ENCODE data around the gene NUB1.

Gene NUB1

DNA sequence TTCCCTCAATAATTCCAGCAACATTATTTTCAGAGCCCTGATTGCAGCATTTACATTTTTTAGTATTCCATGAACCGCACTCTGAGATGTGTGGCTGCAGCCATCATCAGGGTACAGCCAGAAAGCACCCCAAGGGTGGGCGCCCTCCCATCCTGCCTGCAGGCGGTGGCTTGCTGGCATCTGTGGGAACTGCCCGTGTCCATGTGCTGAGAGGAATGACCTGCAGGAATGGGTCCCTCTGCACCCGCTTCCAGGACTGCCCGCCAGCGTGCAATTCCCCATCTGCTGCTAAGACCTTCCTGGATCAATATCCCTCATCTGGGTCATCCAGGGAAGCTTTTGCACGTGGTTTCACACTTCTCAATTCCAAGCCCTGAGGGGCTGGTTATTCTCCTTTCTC lies 32.8 kb upstream of the NUB1 start:
- Mint-ChIP-seq H3K27me3 (peaks cover 50% of the 10 kb centered on the region), H3K4me1 (peaks cover 12% of the 10 kb centered on the region), H3K4me3 (no peak overlapping the region), H3K27ac (no peak overlapping the region), H3K9me3 (peaks cover 6% of the 10 kb centered on the region), H3K36me3 (no peaks in the 10 kb centered on the region)
- CTCF ChIA-PET: interaction anchor here (3.8 kb wide), 1 partner anchor 43 kb away, joined by 34 read pairs; no protein-coding TSS in a partner anchor
- no peak for DNase-seq

DNA sequence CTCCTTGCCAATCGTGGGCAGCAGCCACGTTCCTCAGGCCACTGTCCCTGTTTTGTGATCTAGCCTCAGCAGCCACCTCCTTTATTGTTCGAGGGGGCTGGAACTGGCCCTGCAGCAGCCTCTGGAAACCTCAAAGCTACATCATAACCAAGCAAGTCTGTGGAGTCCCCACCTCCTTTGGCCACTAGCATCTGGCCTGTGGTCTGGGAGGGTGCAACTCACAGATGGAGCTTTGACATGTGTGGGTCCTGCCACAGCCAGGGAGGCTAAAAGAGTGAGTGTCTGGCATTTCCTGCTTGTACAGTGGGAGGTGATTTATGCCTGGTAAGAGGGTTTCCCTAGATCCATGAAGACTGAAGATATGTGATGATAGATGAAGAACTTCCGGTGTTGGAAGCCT lies 32.3 kb upstream of the NUB1 start:
- H3K27me3 Mint-ChIP-seq: peaks cover 45% of the 10 kb centered on the region
- no peak for DNase-seq
- peaks cover 6% of the 10 kb centered on the region for H3K9me3 Mint-ChIP-seq
- CTCF ChIA-PET: interaction anchor here (1.1 to 3.8 kb wide), 3 partner anchors 43 to 139 kb away, joined by 3 to 34 read pairs (median 4); no protein-coding TSS in a partner anchor
- no peaks in the 10 kb centered on the region for H3K36me3 Mint-ChIP-seq
- no peak overlapping the region for H3K4me3 Mint-ChIP-seq
- peaks cover 13% of the 10 kb centered on the region for H3K4me1 Mint-ChIP-seq
- no peak overlapping the region for H3K27ac Mint-ChIP-seq

DNA sequence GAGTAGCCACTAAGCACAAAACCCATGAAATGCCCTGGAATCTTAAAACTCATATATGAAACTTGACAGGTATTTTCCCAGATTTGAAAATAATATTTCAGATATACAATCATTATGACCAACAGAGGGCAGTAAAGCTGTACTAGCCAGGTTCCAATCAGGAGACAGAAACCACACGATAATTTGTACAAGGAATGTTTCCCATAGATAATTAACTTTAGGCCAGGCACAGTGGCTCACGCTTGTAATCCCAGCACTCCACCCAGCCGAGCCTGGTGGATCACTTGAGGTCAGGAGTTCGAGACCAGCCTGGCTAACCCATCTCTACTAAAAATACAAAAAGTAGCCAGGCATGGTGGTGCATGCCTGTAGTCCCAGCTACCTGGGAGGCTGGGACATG lies 31.0 kb upstream of the NUB1 start:
- CTCF ChIA-PET: interaction anchor here (0.7 to 3.8 kb wide), 11 partner anchors 10 to 330 kb away, joined by 3 to 34 read pairs (median 4); no protein-coding TSS in a partner anchor
- no peak overlapping the region for H3K27ac Mint-ChIP-seq
- H3K4me3 Mint-ChIP-seq: no peak overlapping the region
- no peaks in the 10 kb centered on the region for H3K36me3 Mint-ChIP-seq
- peaks cover 6% of the 10 kb centered on the region for H3K9me3 Mint-ChIP-seq
- DNase-seq: no peak
- peaks cover 33% of the 10 kb centered on the region for H3K27me3 Mint-ChIP-seq
- peaks cover 12% of the 10 kb centered on the region for H3K4me1 Mint-ChIP-seq

DNA sequence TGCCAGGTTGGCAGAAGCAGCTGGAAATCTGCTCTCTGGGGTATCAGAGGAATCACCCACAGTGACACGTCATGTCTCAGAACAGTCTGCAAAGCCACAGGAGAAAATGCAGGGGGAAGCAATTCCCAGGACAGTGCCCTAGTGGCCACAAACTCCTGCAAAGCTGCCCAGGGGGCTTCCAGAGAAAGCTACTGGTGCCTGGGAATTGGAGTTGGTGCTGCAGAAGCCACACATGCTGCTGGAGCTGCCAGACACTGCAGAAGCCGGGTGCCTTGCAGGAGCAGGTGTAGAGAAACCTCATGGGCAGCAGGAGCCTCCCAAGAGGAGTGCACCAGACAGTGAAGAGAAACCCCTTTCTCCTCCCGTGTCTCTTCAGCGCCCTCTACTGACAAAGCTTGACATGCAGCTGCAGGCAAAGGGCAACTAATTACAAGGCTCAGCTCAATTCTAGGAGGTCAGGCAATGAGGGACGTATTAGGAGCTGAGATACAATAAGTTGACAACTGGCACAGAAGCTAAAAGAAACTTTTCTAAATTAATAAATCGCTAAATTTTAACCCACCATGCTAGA lies 30.2 kb upstream of the NUB1 start:
- peak; percentile 41 for DNase-seq
- Mint-ChIP-seq H3K4me1 (peaks cover 10% of the 10 kb centered on the region), H3K27ac (no peak overlapping the region), H3K9me3 (peaks cover 6% of the 10 kb centered on the region), H3K27me3 (peaks cover 29% of the 10 kb centered on the region), H3K36me3 (no peaks in the 10 kb centered on the region), H3K4me3 (no peak overlapping the region)
- CTCF ChIA-PET: interaction anchor here (1.0 to 3.8 kb wide), 5 partner anchors 9 to 137 kb away, joined by 4 to 34 read pairs (median 6); no protein-coding TSS in a partner anchor

DNA sequence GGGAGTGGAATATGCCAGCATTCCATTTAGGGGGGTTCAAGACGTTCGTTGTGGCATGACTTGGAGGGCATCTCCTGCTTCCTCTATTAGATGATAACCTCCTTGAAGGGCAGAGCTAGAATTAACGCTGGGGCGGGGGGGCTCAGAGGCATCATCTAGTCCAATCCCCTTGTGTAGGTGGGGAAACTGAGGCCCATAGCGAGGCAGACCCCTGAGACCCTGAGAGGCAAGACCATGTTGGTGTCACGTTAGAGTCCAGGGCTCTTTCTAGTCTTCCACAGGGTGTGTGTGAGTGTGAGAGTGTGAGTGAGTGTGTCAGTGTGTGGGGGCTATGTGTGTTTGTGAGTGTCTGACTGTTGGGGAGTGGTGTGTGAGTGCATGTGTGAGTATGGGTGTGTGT lies 29.3 kb upstream of the NUB1 start:
- no peak for DNase-seq
- CTCF ChIA-PET: interaction anchor here (0.7 to 2.7 kb wide), 2 partner anchors 8 to 11 kb away, joined by 3 to 9 read pairs; no protein-coding TSS in a partner anchor
- Mint-ChIP-seq H3K4me3 (no peak overlapping the region), H3K27me3 (peaks cover 19% of the 10 kb centered on the region), H3K4me1 (peaks cover 10% of the 10 kb centered on the region), H3K27ac (no peak overlapping the region), H3K9me3 (peaks cover 6% of the 10 kb centered on the region), H3K36me3 (no peaks in the 10 kb centered on the region)

DNA sequence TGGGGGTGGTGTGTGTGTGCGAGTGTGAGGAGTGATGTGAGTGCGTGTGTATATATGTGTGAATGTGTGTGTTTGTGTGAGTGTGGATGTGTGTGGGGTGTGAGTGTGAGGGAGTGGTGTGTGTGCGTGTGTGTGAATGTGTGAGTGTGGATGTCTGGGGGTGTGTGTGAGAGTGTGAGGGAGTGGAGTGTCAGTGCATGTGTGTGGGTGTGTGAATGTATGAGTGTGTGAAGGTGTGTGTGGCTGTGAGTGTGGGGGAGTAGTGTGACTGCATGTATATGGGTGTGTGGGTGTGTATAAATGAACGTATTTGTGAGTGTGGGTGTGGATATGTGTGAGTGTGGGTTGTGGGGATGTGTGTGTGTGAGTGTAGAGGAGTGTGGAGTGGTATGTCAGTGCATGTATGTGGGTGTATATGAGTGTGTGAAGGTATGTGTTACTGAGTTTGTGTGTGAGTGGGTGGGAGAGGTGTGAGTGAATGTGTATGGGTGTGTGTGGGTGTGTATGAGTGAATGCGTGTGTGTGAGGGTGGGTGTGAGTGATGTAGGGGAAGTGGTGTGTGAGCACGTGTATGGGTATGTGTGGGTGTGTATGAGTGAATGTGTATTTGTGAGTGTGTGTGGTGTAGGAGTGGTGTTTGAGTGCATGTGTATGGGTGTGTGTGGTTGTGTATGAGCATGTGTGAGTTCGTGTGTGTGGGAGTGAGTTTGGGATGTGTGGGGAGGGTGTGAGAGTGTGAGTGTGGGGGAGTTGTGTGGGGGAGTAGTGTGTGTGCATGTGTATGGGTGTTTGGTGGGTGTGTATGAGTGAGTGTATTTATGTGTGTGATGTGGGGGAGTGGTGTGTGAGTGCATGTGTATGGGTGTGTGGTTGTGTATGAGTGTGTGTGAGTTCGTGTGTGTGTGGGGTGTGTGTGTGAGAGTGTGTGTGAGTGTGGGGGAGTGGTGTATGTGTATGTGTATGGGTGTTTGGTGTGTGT lies 28.5 kb upstream of the NUB1 start:
- no peak overlapping the region for H3K27ac Mint-ChIP-seq
- H3K36me3 Mint-ChIP-seq: no peaks in the 10 kb centered on the region
- DNase-seq: no peak
- CTCF ChIA-PET: interaction anchor here (4.9 kb wide), 1 partner anchor 137 kb away, joined by 67 read pairs; no protein-coding TSS in a partner anchor
- no peak overlapping the region for H3K4me3 Mint-ChIP-seq
- H3K27me3 Mint-ChIP-seq: peaks cover 15% of the 10 kb centered on the region
- peaks cover 6% of the 10 kb centered on the region for H3K9me3 Mint-ChIP-seq
- H3K4me1 Mint-ChIP-seq: peaks cover 10% of the 10 kb centered on the region

GRCh38 chr7:151313857-151314256 lies 27.8 kb upstream of the NUB1 start:
- Mint-ChIP-seq H3K9me3 (peaks cover 10% of the 10 kb centered on the region), H3K4me3 (no peak overlapping the region), H3K4me1 (peaks cover 10% of the 10 kb centered on the region), H3K27me3 (peaks cover 11% of the 10 kb centered on the region), H3K36me3 (no peaks in the 10 kb centered on the region), H3K27ac (no peak overlapping the region)
- peak; percentile 25 for DNase-seq
- CTCF ChIA-PET: interaction anchor here (1.7 to 9.3 kb wide), 5 partner anchors 9 to 136 kb away, joined by 3 to 121 read pairs (median 20); no protein-coding TSS in a partner anchor

- H3K9me3 Mint-ChIP-seq: peaks cover 15% of the 10 kb centered on the region
- no peak overlapping the region for H3K4me3 Mint-ChIP-seq
- H3K4me1 Mint-ChIP-seq: peaks cover 10% of the 10 kb centered on the region
- peaks cover 5% of the 10 kb centered on the region for H3K27me3 Mint-ChIP-seq
- CTCF ChIA-PET: interaction anchor here (1.2 to 9.3 kb wide), 11 partner anchors 9 to 135 kb away, joined by 3 to 121 read pairs (median 8); partner anchors contain the start of gene NUB1
- DNase-seq: no peak
- no peak overlapping the region for H3K27ac Mint-ChIP-seq
- no peaks in the 10 kb centered on the region for H3K36me3 Mint-ChIP-seq
These were observed 27.2 kb upstream of the NUB1 start for GRCh38 chr7:151314401-151314800.

DNA sequence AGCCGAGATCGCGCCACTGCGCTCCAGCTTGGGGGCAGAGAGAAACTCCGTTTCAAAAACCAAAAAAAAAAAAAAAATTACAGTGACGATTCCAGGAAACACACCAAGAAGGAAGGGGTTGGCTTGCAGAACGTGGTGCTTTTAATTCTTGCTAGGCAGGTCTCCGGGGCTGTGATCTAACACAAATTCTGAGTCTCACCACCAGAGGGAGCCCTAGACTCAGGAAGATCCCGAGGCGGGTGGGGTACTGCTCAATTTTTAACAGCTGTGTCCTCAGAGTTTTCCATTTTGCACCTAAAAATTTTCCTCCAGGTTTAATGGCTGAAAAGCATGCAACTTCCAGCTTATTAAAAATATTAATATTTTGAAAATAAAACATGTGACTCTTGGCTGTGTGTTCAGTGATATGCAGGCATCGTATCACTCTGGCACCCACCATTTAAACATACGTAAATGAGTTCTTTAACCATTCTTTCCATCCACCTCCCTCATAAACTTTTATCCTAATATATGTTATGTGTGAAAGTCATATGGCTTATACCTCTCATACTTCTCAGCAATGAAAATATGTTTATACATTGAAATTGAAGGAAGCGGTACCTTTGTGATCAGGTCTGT lies 26.5 kb upstream of the NUB1 start:
- Mint-ChIP-seq H3K4me1 (peaks cover 10% of the 10 kb centered on the region), H3K4me3 (peak overlapping the region; percentile 6), H3K9me3 (peaks cover 21% of the 10 kb centered on the region), H3K36me3 (no peaks in the 10 kb centered on the region), H3K27me3 (peaks cover 3% of the 10 kb centered on the region), H3K27ac (peak overlapping the region; percentile 43)
- CTCF ChIA-PET: interaction anchor here (0.9 to 9.3 kb wide), 16 partner anchors 10 to 135 kb away, joined by 3 to 121 read pairs (median 6); partner anchors contain the start of gene NUB1
- DNase-seq: peak; percentile 86

- Mint-ChIP-seq H3K4me3 (no peak overlapping the region), H3K9me3 (peaks cover 15% of the 10 kb centered on the region), H3K4me1 (peaks cover 10% of the 10 kb centered on the region), H3K27me3 (peaks cover 3% of the 10 kb centered on the region), H3K27ac (no peak overlapping the region), H3K36me3 (no peaks in the 10 kb centered on the region)
- DNase-seq: no peak
- CTCF ChIA-PET: interaction anchor here (0.8 to 9.3 kb wide), 10 partner anchors 9 to 170 kb away, joined by 3 to 121 read pairs (median 5); no protein-coding TSS in a partner anchor
These were observed 24.7 kb upstream of the NUB1 start for GRCh38 chr7:151316896-151317295.

DNA sequence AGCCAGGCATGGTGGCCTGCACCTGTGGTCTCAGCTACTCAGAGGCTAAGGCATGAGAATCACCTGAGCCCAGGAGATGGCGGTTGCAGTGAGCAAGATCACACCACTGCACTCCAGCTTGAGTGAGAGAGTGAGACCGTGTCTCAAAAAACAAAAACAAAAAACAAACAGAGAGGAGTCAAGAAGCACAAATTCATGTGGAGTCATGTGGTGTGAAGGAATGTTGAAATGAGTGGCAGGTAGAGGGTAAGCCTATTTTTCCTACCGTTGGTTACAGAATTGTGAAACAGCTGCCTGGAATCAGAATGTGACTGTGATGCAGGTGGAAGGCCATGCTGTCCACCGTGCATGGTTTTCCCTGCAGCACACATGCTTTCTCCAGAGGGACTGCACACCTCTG lies 23.7 kb upstream of the NUB1 start:
- Mint-ChIP-seq H3K9me3 (peaks cover 15% of the 10 kb centered on the region), H3K27ac (no peak overlapping the region), H3K27me3 (peaks cover 9% of the 10 kb centered on the region), H3K4me1 (peaks cover 10% of the 10 kb centered on the region), H3K36me3 (no peaks in the 10 kb centered on the region), H3K4me3 (no peak overlapping the region)
- DNase-seq: no peak
- CTCF ChIA-PET: interaction anchor here (0.8 to 9.3 kb wide), 3 partner anchors 34 to 168 kb away, joined by 3 to 121 read pairs (median 67); no protein-coding TSS in a partner anchor

- H3K4me3 Mint-ChIP-seq: no peak overlapping the region
- peaks cover 15% of the 10 kb centered on the region for H3K27me3 Mint-ChIP-seq
- H3K4me1 Mint-ChIP-seq: peaks cover 9% of the 10 kb centered on the region
- CTCF ChIA-PET: interaction anchor here (9.3 kb wide), 1 partner anchor 32 kb away, joined by 121 read pairs; no protein-coding TSS in a partner anchor
- DNase-seq: no peak
- peaks cover 15% of the 10 kb centered on the region for H3K9me3 Mint-ChIP-seq
- H3K36me3 Mint-ChIP-seq: no peaks in the 10 kb centered on the region
- H3K27ac Mint-ChIP-seq: no peak overlapping the region
These were observed 22.4 kb upstream of the NUB1 start for GRCh38 chr7:151319189-151319588.

DNA sequence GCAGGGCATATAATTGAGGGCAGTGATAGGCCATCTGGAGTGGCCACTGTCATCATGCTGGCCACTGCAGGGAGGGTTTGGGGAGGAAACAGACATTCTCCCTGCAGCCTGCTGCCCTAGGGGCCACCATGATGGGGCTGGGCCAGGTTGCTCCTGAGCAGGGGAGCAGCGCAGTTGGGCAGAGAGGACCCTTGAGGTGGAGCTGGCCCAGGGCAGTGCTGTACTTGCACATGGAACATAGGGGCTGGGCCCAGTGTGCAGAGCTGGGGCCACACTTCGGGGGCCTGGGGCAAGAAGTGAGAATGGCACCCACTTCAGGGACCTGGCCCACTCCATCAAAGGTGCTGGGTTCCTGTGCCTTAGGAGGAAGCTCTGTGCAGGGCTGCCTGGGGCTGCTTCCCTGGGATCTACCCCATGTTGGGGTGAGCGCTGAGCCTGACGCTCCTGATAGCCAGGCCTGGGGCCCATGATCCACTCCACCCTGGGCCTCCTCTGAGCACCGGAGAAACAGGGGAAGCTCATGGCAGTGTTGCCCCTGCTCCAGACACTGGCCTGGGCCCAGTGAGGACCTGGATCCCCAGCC lies 21.3 kb upstream of the NUB1 start:
- Mint-ChIP-seq H3K27me3 (peaks cover 17% of the 10 kb centered on the region), H3K4me1 (no peaks in the 10 kb centered on the region), H3K27ac (no peak overlapping the region), H3K4me3 (no peak overlapping the region), H3K36me3 (no peaks in the 10 kb centered on the region), H3K9me3 (peaks cover 15% of the 10 kb centered on the region)
- DNase-seq: no peak
- CTCF ChIA-PET: interaction anchor here (0.8 to 9.3 kb wide), 4 partner anchors 9 to 128 kb away, joined by 3 to 121 read pairs (median 6); no protein-coding TSS in a partner anchor

Measured in activated naive CD4-positive, alpha-beta T cell treated with anti-CD3 and anti-CD28 coated beads, Interleukin-2, amount 10 ng/mL, durations not matched to agents 7 days and 5 days (primary cell).